HepG2 (cell line): ENCODE measurements around the gene CPNE4. TPM values are rescaled to one million over a fixed set of nuclear protein-coding genes. Genes with fewer than 3 reads are reported as not detected.
"Not testable (repeated sequence)": the region's sequence is repeated elsewhere in the genome, so short reads cannot be mapped to it uniquely, and the experiment has no call there.

ENCODE experiments used
- ATAC-seq: fragments of 200-7000 bp; cut with Tn5 transposase; 3 replicates; pipeline ENCODE4 v1.9.1; 2020; ENCODE audit warnings: mild to moderate bottlenecking, moderate library complexity
- BruUV-seq: library from RNA; stranded (reverse); fragments of 400-500 nt; replicated peaks from 2 replicates; lab custom pipeline; 2021; lab: Mats Ljungman, UMichigan
- CTCF ChIA-PET: fragments of 300-600 bp; formaldehyde crosslinking; extraction: SDS; loops from one replicate; lab custom pipeline; 2021; ENCODE audit warnings: low total read pairs, inconsistent platforms, low intra/inter-chr PET ratio; lab: Yijun Ruan, JAX
- POLR2A ChIA-PET: fragments of 350-600 bp; sonication (Branson Sonifier 250); formaldehyde crosslinking; loops from one replicate; lab custom pipeline; 2020; ENCODE audit warnings: antibody characterized with exemption, inconsistent platforms; lab: Yijun Ruan, JAX
- DNase-seq: peaks from one replicate; pipeline ENCODE4 v3.0.0-alpha.2; 2015; ENCODE audit warnings: low spot score
- FAIRE-seq: peaks from 3 replicates; lab custom pipeline; 2011; peaks lifted over from hg19 to GRCh38; lab: Jason Lieb, UNC
- H2AFZ ChIP-seq: one replicate; pipeline ENCODE4 v1.6.1; 2011; ENCODE audit warnings: low read length, inconsistent platforms
- H3K27ac ChIP-seq: fragments of 300-600 bp; 3 replicates; pipeline ENCODE4 v1.8.0; 2011; ENCODE audit warnings: mixed run types, mild to moderate bottlenecking, mixed read lengths, low read length, inconsistent platforms; ENCODE audit not compliant: insufficient read depth; ENCODE audit errors: extremely low read length
- H3K27me3 ChIP-seq, 2 experiments: fragments of 200-600 bp in 1 of 2; 2 replicates in 1 of 2; 3 replicates in 1 of 2; pipeline versions ENCODE4 v1.6.0 to v1.8.0; 2011; ENCODE audit warnings: low read length in 2 of 2, mild to moderate bottlenecking in 2 of 2, moderate library complexity in 2 of 2, inconsistent platforms in 1 of 2; ENCODE audit not compliant: insufficient read depth in 2 of 2, control insufficient read depth in 1 of 2
- H3K36me3 ChIP-seq, 2 experiments: fragments of 200-600 bp in 1 of 2; replicated peaks in 1 of 2; 2 replicates in 1 of 2; 3 replicates in 1 of 2; pipeline versions ENCODE4 v1.5.1 to v1.8.0; 2011; ENCODE audit warnings: low read length in 2 of 2, inconsistent platforms in 1 of 2; ENCODE audit not compliant: insufficient read depth in 2 of 2, control insufficient read depth in 1 of 2
- H3K4me1 ChIP-seq: 2 replicates; pipeline ENCODE4 v1.5.1; 2012; ENCODE audit warnings: low read length, inconsistent platforms; ENCODE audit not compliant: insufficient read depth
- H3K4me2 ChIP-seq: 2 replicates; pipeline ENCODE4 v1.6.0; 2011; ENCODE audit warnings: low read depth, low read length, inconsistent platforms
- H3K4me3 ChIP-seq, 3 experiments: fragments of 200-600 bp in 1 of 3; sonication (generic), shearing (Covaris generic) in 1 of 3; replicated peaks in 1 of 3; 2 replicates each; pipeline ENCODE4 v1.5.1; 2011 to 2016; ENCODE audit warnings: low read length in 3 of 3, inconsistent platforms in 2 of 3, low read depth in 2 of 3, mild to moderate bottlenecking in 2 of 3, control low read depth in 1 of 3, mixed read lengths in 1 of 3; ENCODE audit not compliant: insufficient read depth in 1 of 3
- H3K79me2 ChIP-seq: one replicate; pipeline ENCODE4 v1.6.1; 2011; ENCODE audit warnings: low read length, inconsistent platforms; ENCODE audit not compliant: insufficient read depth
- H3K9ac ChIP-seq: 2 replicates; pipeline ENCODE4 v1.6.0; 2011; ENCODE audit warnings: mild to moderate bottlenecking, low read depth, low read length, inconsistent platforms; ENCODE audit not compliant: insufficient read depth
- H3K9me3 ChIP-seq: 2 replicates; pipeline ENCODE4 v1.5.1; 2012; ENCODE audit warnings: mild to moderate bottlenecking, low read length
- H4K20me1 ChIP-seq: 2 replicates; pipeline ENCODE4 v1.6.0; 2011; ENCODE audit warnings: inconsistent platforms, mild to moderate bottlenecking, low read length, moderate library complexity; ENCODE audit not compliant: insufficient read depth
- AHR ChIP-seq: IDR thresholded peaks from 2 replicates; pipeline ENCODE4 v1.6.1; 2018; ENCODE audit warnings: missing genetic modification reagents, missing compliant biosample characterization
- ARID3A ChIP-seq: IDR thresholded peaks from 2 replicates; pipeline ENCODE4 v1.6.1; 2012; ENCODE audit warnings: low read depth, low read length, improper control_type of control experiment
- ISX ChIP-seq: sonication (generic); formaldehyde crosslinking; conservative IDR thresholded peaks from 2 replicates; pipeline ENCODE4 v1.5.0; 2020; ENCODE audit warnings: missing genetic modification reagents
- PCBP1 ChIP-seq: fragments of 200-400 bp; formaldehyde crosslinking; IDR thresholded peaks from 2 replicates; pipeline ENCODE4 v1.6.1; 2017; ENCODE audit warnings: mild to moderate bottlenecking, low read depth, low read length, borderline replicate concordance
- THAP11 ChIP-seq: IDR thresholded peaks from 2 replicates; pipeline ENCODE4 v1.6.1; 2016; ENCODE audit warnings: missing biosample characterization, missing genetic modification reagents
- ZHX2 ChIP-seq, 2 experiments: sonication (generic) in 1 of 2; formaldehyde crosslinking in 1 of 2; IDR thresholded peaks; 2 replicates each; pipeline versions ENCODE4 v1.6.1 to v1.9.0; 2014 to 2022; ENCODE audit warnings: antibody characterized with exemption in 1 of 2, borderline replicate concordance in 1 of 2, inconsistent platforms in 1 of 2, low read depth in 1 of 2, missing genetic modification reagents in 1 of 2
- ZNF10 ChIP-seq: sonication (generic); formaldehyde crosslinking; IDR thresholded peaks from 2 replicates; pipeline ENCODE4 v1.4.0; 2020; ENCODE audit warnings: mild to moderate bottlenecking, low read depth, missing genetic modification reagents, borderline replicate concordance
- ZNF17 ChIP-seq: sonication (generic); formaldehyde crosslinking; IDR thresholded peaks from 2 replicates; pipeline ENCODE4 v1.5.0; 2020; ENCODE audit warnings: mild to moderate bottlenecking, missing genetic modification reagents
- ZNF337 ChIP-seq: sonication (generic); formaldehyde crosslinking; IDR thresholded peaks from 2 replicates; pipeline ENCODE4 v1.5.1; 2020; ENCODE audit warnings: missing genetic modification reagents, low read depth, mild to moderate bottlenecking, borderline replicate concordance
- ZNF564 ChIP-seq: sonication (generic); formaldehyde crosslinking; IDR thresholded peaks from 2 replicates; pipeline ENCODE4 v1.8.1; 2023; ENCODE audit warnings: mild to moderate bottlenecking, missing genetic modification reagents
- WGBS: methylation state at CpG from one replicate; pipeline ENCODE4 v1.1.6; 2017; ENCODE audit warnings: low lambda C conversion rate; 5-methylcytosine and 5-hydroxymethylcytosine counted together
- in situ Hi-C: cut with HindIII; loops from 2 replicates; pipeline ENCODE4 v1.10.0; 2017; ENCODE audit warnings: low pct_unique_long_range_greater_than_20kb; ENCODE audit not compliant: extremely low pct_ligation_motif_present
- intact Hi-C: fragments of 100-400 bp; cut with micrococcal nuclease; formaldehyde crosslinking; loops from one replicate; pipeline ENCODE4 v1.10.0; 2022; ENCODE audit not compliant: unreplicated experiment
- polyA plus RNA-seq, 8 experiments: library from polyadenylated mRNA; depleted of rRNA in 3 of 8; stranded (reverse) in 7 of 8; unstranded in 1 of 8; fragments of >200 nt; fragmentation: Illumina TruSeq in 4 of 8; extraction: Trizol in 4 of 8; gene quantifications; 2 replicates each; pipeline versions ENCODE4 v1.2.1 to v1.2.3, GENCODE V29; 2011 to 2016; ENCODE audit warnings: low read depth in 4 of 8, missing spikeins in 1 of 8, mixed read lengths in 1 of 8; ENCODE audit not compliant: insufficient read depth in 1 of 8
- total RNA-seq, 5 experiments: library from RNA; depleted of rRNA; stranded (reverse); fragments of >200 nt; fragmentation: Illumina TruSeq; extraction: Trizol; gene quantifications; 2 replicates each; pipeline ENCODE4 v1.2.3, GENCODE V29; 2016; ENCODE audit warnings: low read depth in 1 of 5

CPNE4 gene
- total and polyA plus RNA-seq, 2 of the 13 experiments (the other 11 are each of a cell fraction or from before 2014, with no cell fraction given), result not detected

GRCh38 chr3:131486545-131486944 lies 548.3 kb downstream of the CPNE4 start:
- DNase-seq, H3K4me2 ChIP-seq, H3K4me3 ChIP-seq, H3K9ac ChIP-seq, FAIRE-seq, H3K9me3 ChIP-seq, BruUV-seq, CTCF ChIA-PET, H2AFZ ChIP-seq, H3K27ac ChIP-seq, H3K27me3 ChIP-seq, H3K79me2 ChIP-seq, H4K20me1 ChIP-seq, ATAC-seq, H3K4me1 ChIP-seq, POLR2A ChIA-PET: not testable (repeated sequence)
- in situ Hi-C loops (loop anchor here (25.0 kb wide), 1 partner anchor 449 kb away; the partner anchor contains the start of genes ASTE1 and NEK11), intact Hi-C loops (loop anchor here (5.0 kb wide), 1 partner anchor 104 kb away; the partner anchor contains the start of gene NUDT16)
- peaks cover 3 to 44% of the 10 kb centered on the region in 2 experiments; a peak in 4 of 5 replicates for H3K36me3 ChIP-seq
- WGBS, result 100% methylated on average over 3 of the region's 3 CpGs

GRCh38 chr3:131485119-131485518 lies 549.7 kb downstream of the CPNE4 start:
- POLR2A ChIA-PET, result no interaction called here
- H3K4me2 ChIP-seq, result no peak overlapping the region
- no peaks in the 10 kb centered on the region for H3K4me1 ChIP-seq
- H3K9me3 ChIP-seq, result no peaks in the 10 kb centered on the region
- BruUV-seq, result no TSS peak
- no peak overlapping the region for H2AFZ ChIP-seq
- intact Hi-C loops (loop anchor here (5.0 kb wide), 1 partner anchor 103 kb away; the partner anchor contains the start of gene NUDT16), in situ Hi-C loops (loop anchor here (25.0 kb wide), 1 partner anchor 448 kb away; the partner anchor contains the start of genes ASTE1 and NEK11)
- H3K4me3 ChIP-seq, result no peak overlapping the region
- no peak overlapping the region for H3K27ac ChIP-seq
- peaks cover 2% of the 10 kb centered on the region for H3K79me2 ChIP-seq
- no peaks in the 10 kb centered on the region for H3K27me3 ChIP-seq
- FAIRE-seq (no peak), ATAC-seq (no peak), DNase-seq (no peak)
- H3K36me3 ChIP-seq, result peaks cover 3 to 39% of the 10 kb centered on the region in 2 experiments; a peak in 4 of 5 replicates
- H3K9ac ChIP-seq, result no peak overlapping the region
- H4K20me1 ChIP-seq, result no peaks in the 10 kb centered on the region
- 95% methylated on average over 1 of the region's 1 CpG for WGBS
- CTCF ChIA-PET, result no interaction called here
- TF ChIP-seq AHR (no peak), ZNF337 (no peak), ISX (CRISPR knock-in tag) (no peak), ZNF564 (CRISPR knock-in tag) (no peak), ZNF10 (CRISPR knock-in tag) (no peak), ARID3A (no peak), PCBP1 (no peak), ZHX2 (IDR thresholded peaks at IDR 0.05; ENCODE audit: low read depth) (no peak), ZHX2 (CRISPR knock-in tag; IDR thresholded peaks at IDR 0.05; ENCODE audit: borderline replicate concordance) (no peak), THAP11 (CRISPR knock-in tag) (no peak), ZNF17 (no peak)
